Osteocyte (in vitro differentiated cells): ENCODE results near the gene GRIN2C. TPM values are rescaled to one million over a fixed set of nuclear protein-coding genes. Genes with fewer than 3 reads are reported as not detected.

ENCODE experiments used
- DNase-seq: peaks from one replicate; pipeline ENCODE4 v3.0.0; 2021; ENCODE audit warnings: mixed read lengths; ENCODE audit not compliant: unreplicated experiment; ENCODE audit errors: extremely low spot score
- H3K27ac Mint-ChIP-seq: one replicate; pipeline ENCODE4 v1.8.0; 2021; ENCODE audit warnings: mild to moderate bottlenecking, mixed read lengths; ENCODE audit not compliant: unreplicated experiment
- H3K27me3 Mint-ChIP-seq: one replicate; pipeline ENCODE4 v1.8.0; 2021; ENCODE audit warnings: mixed read lengths; ENCODE audit not compliant: unreplicated experiment
- H3K36me3 Mint-ChIP-seq: one replicate; pipeline ENCODE4 v1.8.0; 2021; ENCODE audit warnings: mixed read lengths; ENCODE audit not compliant: unreplicated experiment
- H3K4me1 Mint-ChIP-seq: one replicate; pipeline ENCODE4 v1.8.0; 2021; ENCODE audit warnings: mixed read lengths; ENCODE audit not compliant: unreplicated experiment
- H3K4me3 Mint-ChIP-seq: one replicate; pipeline ENCODE4 v1.8.0; 2021; ENCODE audit warnings: mild to moderate bottlenecking, moderate library complexity, mixed read lengths; ENCODE audit not compliant: unreplicated experiment
- H3K9me3 Mint-ChIP-seq: one replicate; pipeline ENCODE4 v1.8.0; 2021; ENCODE audit warnings: mixed read lengths; ENCODE audit not compliant: unreplicated experiment
- CTCF ChIP-seq: fragments of 200-600 bp; sonication (generic); IDR thresholded peaks from 2 replicates; pipeline ENCODE4 v1.5.0; 2021; ENCODE audit warnings: antibody characterized with exemption, mild to moderate bottlenecking, moderate library complexity
- total RNA-seq: library from RNA; stranded (reverse); gene quantifications from 2 replicates; pipeline ENCODE4 v1.2.1, GENCODE V29; 2021

GRIN2C gene
- total RNA-seq, 1 donor from 2014 or later = 0.13 TPM

GRCh38 chr17:74816905-74817620 is 42.6 kb downstream of the GRIN2C start:
- DNase-seq = no peak
- no peak for TF ChIP-seq CTCF
- H3K4me3 Mint-ChIP-seq = no peak overlapping the region
- H3K27me3 Mint-ChIP-seq = no peaks in the 10 kb centered on the region
- no peak overlapping the region for H3K27ac Mint-ChIP-seq
- H3K4me1 Mint-ChIP-seq = no peaks in the 10 kb centered on the region
- peaks cover 3% of the 10 kb centered on the region for H3K36me3 Mint-ChIP-seq
- H3K9me3 Mint-ChIP-seq = no peaks in the 10 kb centered on the region

- Mint-ChIP-seq H3K27ac (no peak overlapping the region), H3K9me3 (no peaks in the 10 kb centered on the region), H3K4me1 (no peaks in the 10 kb centered on the region), H3K36me3 (peaks cover 3% of the 10 kb centered on the region), H3K27me3 (no peaks in the 10 kb centered on the region), H3K4me3 (no peak overlapping the region)
- TF ChIP-seq CTCF = no peak
- no peak for DNase-seq
These were observed 43.9 kb downstream of the GRIN2C start for GRCh38 chr17:74815550-74816370.

GRCh38 chr17:74815067-74815466 is 44.6 kb downstream of the GRIN2C start:
- Mint-ChIP-seq H3K4me1 (no peaks in the 10 kb centered on the region), H3K27me3 (no peaks in the 10 kb centered on the region), H3K27ac (no peak overlapping the region), H3K36me3 (peaks cover 2% of the 10 kb centered on the region), H3K4me3 (no peak overlapping the region), H3K9me3 (no peaks in the 10 kb centered on the region)
- DNase-seq = no peak
- TF ChIP-seq CTCF = no peak

GRCh38 chr17:74814453-74814852 is 45.2 kb downstream of the GRIN2C start:
- peaks cover 5% of the 10 kb centered on the region for H3K36me3 Mint-ChIP-seq
- no peak for DNase-seq
- peak; percentile 18 for TF ChIP-seq CTCF
- no peak overlapping the region for H3K4me3 Mint-ChIP-seq
- H3K4me1 Mint-ChIP-seq = no peaks in the 10 kb centered on the region
- H3K9me3 Mint-ChIP-seq = no peaks in the 10 kb centered on the region
- no peak overlapping the region for H3K27ac Mint-ChIP-seq
- no peaks in the 10 kb centered on the region for H3K27me3 Mint-ChIP-seq
